KBM-7 (cell line): ENCODE measurements around the gene KAZN.

ENCODE experiments used
- DNase-seq: peaks from one replicate; pipeline ENCODE4 v3.0.0-alpha.2; 2015
- in situ Hi-C: fragments of 300-500 bp; cut with MboI; formaldehyde crosslinking; loops from 2 replicates; pipeline ENCODE4 v1.14.3; 2020; ENCODE audit warnings: low sequenced_read_pairs, low pct_unique_long_range_greater_than_20kb, mixed read lengths

Gene KAZN

GRCh38 chr1:14987829-14988603 is 389.5 kb downstream of the KAZN start:
- DNase-seq, result no peak
- in situ Hi-C loops, result no loop called here

- in situ Hi-C loops, result no loop called here
- no peak for DNase-seq
These were observed 390.2 kb downstream of the KAZN start for GRCh38 chr1:14988636-14989035.

- DNase-seq, result no peak
- in situ Hi-C loops, result no loop called here
These were observed 391.6 kb downstream of the KAZN start for GRCh38 chr1:14989931-14990728.

- DNase-seq, result no peak
- in situ Hi-C loops, result no loop called here
These were observed 394.9 kb downstream of the KAZN start for GRCh38 chr1:14993414-14993813.

GRCh38 chr1:14994148-14994547 is 395.7 kb downstream of the KAZN start:
- in situ Hi-C loops, result no loop called here
- DNase-seq, result no peak

- in situ Hi-C loops, result no loop called here
- no peak for DNase-seq
These were observed 396.5 kb downstream of the KAZN start for GRCh38 chr1:14994841-14995437.

- no peak for DNase-seq
- in situ Hi-C loops, result no loop called here
These were observed 397.9 kb downstream of the KAZN start for GRCh38 chr1:14996133-14997050.

GRCh38 chr1:14997646-14998276 is 399.3 kb downstream of the KAZN start:
- in situ Hi-C loops, result no loop called here
- no peak for DNase-seq

GRCh38 chr1:14999441-14999840 is 401.0 kb downstream of the KAZN start:
- no peak for DNase-seq
- in situ Hi-C loops, result no loop called here

GRCh38 chr1:15000030-15000429 is 401.5 kb downstream of the KAZN start:
- in situ Hi-C loops, result no loop called here
- DNase-seq, result no peak

- in situ Hi-C loops, result no loop called here
- DNase-seq, result no peak
These were observed 402.2 kb downstream of the KAZN start for GRCh38 chr1:15000671-15001070.

- DNase-seq, result no peak
- in situ Hi-C loops, result no loop called here
These were observed 402.9 kb downstream of the KAZN start for GRCh38 chr1:15001317-15001915.

GRCh38 chr1:15002325-15002724 is 403.8 kb downstream of the KAZN start:
- in situ Hi-C loops, result no loop called here
- no peak for DNase-seq

- DNase-seq, result no peak
- in situ Hi-C loops, result no loop called here
These were observed 405.9 kb downstream of the KAZN start for GRCh38 chr1:15004396-15004795.

- DNase-seq, result no peak
- in situ Hi-C loops, result no loop called here
These were observed 406.6 kb downstream of the KAZN start for GRCh38 chr1:15005116-15005515.

GRCh38 chr1:15007368-15007767 is 408.9 kb downstream of the KAZN start:
- no peak for DNase-seq
- in situ Hi-C loops, result no loop called here

GRCh38 chr1:15007842-15008241 is 409.4 kb downstream of the KAZN start:
- in situ Hi-C loops, result no loop called here
- no peak for DNase-seq
